Stimulated activated CD8-positive, alpha-beta memory T cell treated with anti-CD3 and anti-CD28 coated beads, Interleukin-15, amount 100 ng/mL, for 1 hour (primary cell): ENCODE measurements around the gene CEP104.

Experiments
- DNase-seq: peaks from one replicate; pipeline ENCODE4 v3.0.0-alpha.2; 2020; ENCODE audit warnings: low read depth

The CEP104 gene

GRCh38 chr1:3778590-3779264, 78.3 kb downstream of the CEP104 start:
- DNase-seq = no peak

- no peak for DNase-seq
These were observed 79.1 kb downstream of the CEP104 start for GRCh38 chr1:3777647-3778589.

- no peak for DNase-seq
These were observed 79.9 kb downstream of the CEP104 start for GRCh38 chr1:3777078-3777547.

- no peak for DNase-seq
These were observed 80.6 kb downstream of the CEP104 start for GRCh38 chr1:3776231-3776961.

GRCh38 chr1:3775490-3776230, 81.4 kb downstream of the CEP104 start:
- no peak for DNase-seq

- DNase-seq = no peak
These were observed 82.0 kb downstream of the CEP104 start for GRCh38 chr1:3774946-3775489.

GRCh38 chr1:3774276-3774945, 82.6 kb downstream of the CEP104 start:
- no peak for DNase-seq

- DNase-seq = no peak
These were observed 83.3 kb downstream of the CEP104 start for GRCh38 chr1:3773572-3774275.

- DNase-seq = no peak
These were observed 84.1 kb downstream of the CEP104 start, which contains the start of gene SMIM1 for GRCh38 chr1:3772715-3773571. Gene SMIM1 (plus strand): TSS chr1:3772749. CDS start chr1:3775374, 2,625 bp downstream.

- peak; percentile 69 for DNase-seq
These were observed 84.8 kb downstream of the CEP104 start for GRCh38 chr1:3772027-3772714.

GRCh38 chr1:3771108-3772026, 85.6 kb downstream of the CEP104 start:
- DNase-seq = no peak

GRCh38 chr1:3770047-3770765, 86.8 kb downstream of the CEP104 start:
- DNase-seq = no peak

GRCh38 chr1:3768811-3769390, 88.1 kb downstream of the CEP104 start:
- no peak for DNase-seq

GRCh38 chr1:3767328-3767925, 89.6 kb downstream of the CEP104 start:
- DNase-seq = no peak

GRCh38 chr1:3763351-3764125, 93.5 kb downstream of the CEP104 start:
- no peak for DNase-seq
